HEK293 (cell line): ENCODE results near the gene BMP6.
A peak's percentile ranks its signal among the peaks of the same experiment; 100 is the strongest.

Source experiments
- CTCF ChIA-PET: fragments of 350-600 bp; formaldehyde crosslinking; extraction: SDS; loops from one replicate; lab custom pipeline; 2021; ENCODE audit warnings: antibody characterized with exemption; lab: Yijun Ruan, JAX
- POLR2A ChIA-PET: fragments of 300-600 bp; formaldehyde crosslinking; extraction: SDS; loops from one replicate; lab custom pipeline; 2020; ENCODE audit warnings: antibody characterized with exemption, inconsistent platforms; lab: Yijun Ruan, JAX
- H3K27ac ChIP-seq: fragments of 200-500 bp; sonication (Bioruptor generic); 2 replicates; pipeline ENCODE4 v1.5.1; 2014; ENCODE audit warnings: low read depth, low read length, control low read depth, inconsistent platforms; ENCODE audit errors: extremely low read depth
- H3K36me3 ChIP-seq, 2 experiments: fragments of 200-500 bp in 1 of 2; sonication (Bioruptor generic) in 1 of 2; 1 replicate in 1 of 2; 2 replicates in 1 of 2; pipeline ENCODE4 v1.5.1; 2014 to 2017; ENCODE audit warnings: inconsistent platforms in 2 of 2, low read length in 2 of 2; ENCODE audit not compliant: control insufficient read depth in 2 of 2, insufficient read depth in 1 of 2
- H3K4me1 ChIP-seq: fragments of 200-500 bp; sonication (Bioruptor generic); 2 replicates; pipeline ENCODE4 v1.5.1; 2014; ENCODE audit warnings: mild to moderate bottlenecking, low read length, inconsistent platforms; ENCODE audit not compliant: control insufficient read depth, insufficient read depth
- H3K4me3 ChIP-seq: 2 replicates; pipeline ENCODE4 v1.5.1; 2011; ENCODE audit warnings: low read depth, mild to moderate bottlenecking, control low read depth, low read length, moderate library complexity
- H3K9me3 ChIP-seq: fragments of 200-500 bp; sonication (Bioruptor generic); 2 replicates; pipeline ENCODE4 v1.5.1; 2014; ENCODE audit warnings: low read depth, low read length, inconsistent platforms; ENCODE audit not compliant: control insufficient read depth, insufficient read depth
- EGR2 ChIP-seq: fragments of 450-650 bp; formaldehyde crosslinking; IDR thresholded peaks from 2 replicates; pipeline ENCODE4 v1.5.1; 2016; ENCODE audit warnings: low read depth, missing biosample characterization, missing genetic modification characterization
- GFI1B ChIP-seq: fragments of 450-650 bp; formaldehyde crosslinking; IDR thresholded peaks from 2 replicates; pipeline ENCODE4 v1.5.1; 2016; ENCODE audit warnings: missing biosample characterization, missing genetic modification characterization
- GLI2 ChIP-seq: fragments of 450-650 bp; formaldehyde crosslinking; IDR thresholded peaks from 2 replicates; pipeline ENCODE4; 2017; ENCODE audit warnings: missing biosample characterization, missing genetic modification characterization, low read depth, borderline replicate concordance
- HOXA7 ChIP-seq: sonication (generic); formaldehyde crosslinking; IDR thresholded peaks from 2 replicates; pipeline ENCODE4 v1.8.1; 2022; ENCODE audit warnings: missing genetic modification reagents, borderline replicate concordance
- HOXC10 ChIP-seq: sonication (generic); formaldehyde crosslinking; IDR thresholded peaks from 2 replicates; pipeline ENCODE4 v1.8.1; 2023; ENCODE audit warnings: mild to moderate bottlenecking, missing genetic modification reagents
- MYNN ChIP-seq: fragments of 450-650 bp; formaldehyde crosslinking; IDR thresholded peaks from 2 replicates; pipeline ENCODE4 v1.5.1; 2016; ENCODE audit warnings: missing biosample characterization, missing genetic modification characterization, borderline replicate concordance
- REPIN1 ChIP-seq: fragments of 450-650 bp; formaldehyde crosslinking; IDR thresholded peaks from 2 replicates; pipeline ENCODE4 v1.5.1; 2017; ENCODE audit warnings: missing biosample characterization, missing genetic modification characterization, low read depth
- ZFP69B ChIP-seq: fragments of 450-650 bp; formaldehyde crosslinking; IDR thresholded peaks from 2 replicates; pipeline ENCODE4 v1.5.1; 2016; ENCODE audit warnings: missing biosample characterization, missing genetic modification characterization
- ZIC2 ChIP-seq: fragments of 450-650 bp; formaldehyde crosslinking; IDR thresholded peaks from 2 replicates; pipeline ENCODE4 v1.5.1; 2016; ENCODE audit warnings: missing biosample characterization, missing genetic modification characterization
- ZNF112 ChIP-seq: fragments of 450-650 bp; formaldehyde crosslinking; IDR thresholded peaks from 2 replicates; pipeline ENCODE4 v1.5.0; 2017; ENCODE audit warnings: missing biosample characterization, missing genetic modification characterization
- ZNF132 ChIP-seq: fragments of 450-650 bp; formaldehyde crosslinking; IDR thresholded peaks from 2 replicates; pipeline ENCODE4 v1.5.1; 2017; ENCODE audit warnings: missing biosample characterization, missing genetic modification characterization, borderline replicate concordance
- ZNF155 ChIP-seq: fragments of 450-650 bp; formaldehyde crosslinking; IDR thresholded peaks from 2 replicates; pipeline ENCODE4 v1.5.1; 2016; ENCODE audit warnings: missing biosample characterization, missing genetic modification characterization
- ZNF16 ChIP-seq: fragments of 450-650 bp; formaldehyde crosslinking; IDR thresholded peaks from 2 replicates; pipeline ENCODE4 v1.5.1; 2016; ENCODE audit warnings: low read depth, missing biosample characterization, missing genetic modification characterization
- ZNF169 ChIP-seq: fragments of 450-650 bp; formaldehyde crosslinking; IDR thresholded peaks from 2 replicates; pipeline ENCODE4 v1.5.1; 2016; ENCODE audit warnings: missing biosample characterization, missing genetic modification characterization
- ZNF221 ChIP-seq: fragments of 450-650 bp; formaldehyde crosslinking; IDR thresholded peaks from 2 replicates; pipeline ENCODE4 v1.5.1; 2017; ENCODE audit warnings: missing biosample characterization, missing genetic modification characterization, borderline replicate concordance
- ZNF266 ChIP-seq: fragments of 450-650 bp; formaldehyde crosslinking; IDR thresholded peaks from 2 replicates; pipeline ENCODE4 v1.5.1; 2016; ENCODE audit warnings: missing biosample characterization, missing genetic modification characterization, low read depth
- ZNF311 ChIP-seq: fragments of 450-650 bp; formaldehyde crosslinking; IDR thresholded peaks from 2 replicates; pipeline ENCODE4 v1.5.1; 2017; ENCODE audit warnings: missing biosample characterization, missing genetic modification characterization, borderline replicate concordance
- ZNF391 ChIP-seq: fragments of 450-650 bp; formaldehyde crosslinking; IDR thresholded peaks from 2 replicates; pipeline ENCODE4 v1.5.1; 2016; ENCODE audit warnings: low read depth, missing biosample characterization, missing genetic modification characterization, borderline replicate concordance
- ZNF473 ChIP-seq: fragments of 450-650 bp; formaldehyde crosslinking; IDR thresholded peaks from 2 replicates; pipeline ENCODE4 v1.5.1; 2017; ENCODE audit warnings: missing biosample characterization, missing genetic modification characterization
- ZNF501 ChIP-seq: fragments of 450-650 bp; formaldehyde crosslinking; IDR thresholded peaks from 2 replicates; pipeline ENCODE4 v1.5.1; 2016; ENCODE audit warnings: missing biosample characterization, missing genetic modification characterization
- ZNF530 ChIP-seq: fragments of 450-650 bp; formaldehyde crosslinking; IDR thresholded peaks from 2 replicates; pipeline ENCODE4 v1.5.1; 2016; ENCODE audit warnings: low read depth, missing biosample characterization, missing genetic modification characterization
- ZNF585B ChIP-seq: fragments of 450-650 bp; formaldehyde crosslinking; IDR thresholded peaks from 2 replicates; pipeline ENCODE4 v1.5.1; 2016; ENCODE audit warnings: missing biosample characterization, missing genetic modification characterization
- ZNF623 ChIP-seq: fragments of 450-650 bp; formaldehyde crosslinking; IDR thresholded peaks from 2 replicates; pipeline ENCODE4 v1.5.1; 2016; ENCODE audit warnings: missing biosample characterization, missing genetic modification characterization
- ZNF624 ChIP-seq: fragments of 450-650 bp; formaldehyde crosslinking; IDR thresholded peaks from 2 replicates; pipeline ENCODE4 v1.5.1; 2017; ENCODE audit warnings: missing biosample characterization, missing genetic modification characterization
- ZNF626 ChIP-seq: fragments of 450-650 bp; sonication (Bioruptor Pico); formaldehyde crosslinking; IDR thresholded peaks from 2 replicates; pipeline ENCODE4 v1.5.1; 2018; ENCODE audit warnings: missing biosample characterization, missing genetic modification characterization, inconsistent platforms
- ZNF664 ChIP-seq: fragments of 450-650 bp; formaldehyde crosslinking; IDR thresholded peaks from 2 replicates; pipeline ENCODE4 v1.5.1; 2016; ENCODE audit warnings: missing biosample characterization, missing genetic modification characterization
- ZNF776 ChIP-seq: fragments of 450-650 bp; formaldehyde crosslinking; IDR thresholded peaks from 2 replicates; pipeline ENCODE4 v1.5.0; 2017; ENCODE audit warnings: missing biosample characterization, missing genetic modification characterization, borderline replicate concordance
- ZNF792 ChIP-seq: fragments of 450-650 bp; formaldehyde crosslinking; IDR thresholded peaks from 2 replicates; pipeline ENCODE4 v1.5.1; 2016; ENCODE audit warnings: missing biosample characterization, missing genetic modification characterization
- TF ChIP-seq, protein P1 (sequence below): fragments of 450-650 bp; formaldehyde crosslinking; IDR thresholded peaks from 2 replicates; pipeline ENCODE4 v1.5.1; 2016; ENCODE audit warnings: missing biosample characterization, missing genetic modification characterization, low read depth
- TF ChIP-seq, protein P2 (sequence below): fragments of 450-650 bp; formaldehyde crosslinking; IDR thresholded peaks from 2 replicates; pipeline ENCODE4 v1.5.1; 2017; ENCODE audit warnings: missing biosample characterization, missing genetic modification characterization

Gene BMP6

DNA sequence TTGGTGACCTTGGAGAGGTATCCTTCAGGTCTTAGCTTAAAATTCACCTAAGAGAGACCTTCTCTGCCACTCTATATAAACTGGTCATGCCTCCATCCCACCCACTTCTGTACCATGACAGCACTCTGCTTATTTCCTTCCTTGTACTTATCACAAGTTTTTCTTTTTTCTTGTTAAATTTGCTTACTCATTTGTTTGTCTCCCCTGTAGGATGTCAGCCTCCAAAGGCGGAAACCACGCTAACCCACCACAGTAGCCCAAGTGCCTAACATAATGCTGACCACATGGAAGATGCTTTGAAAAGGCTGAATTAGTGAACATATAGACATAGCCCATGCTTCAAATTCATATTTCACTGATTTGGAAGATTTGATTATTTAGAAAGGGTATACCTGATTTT is 5.4 kb downstream of the BMP6 start:
- Histone ChIP-seq H3K36me3 (no peaks in the 10 kb centered on the region), H3K4me3 (no peak overlapping the region), H3K27ac (no peak overlapping the region), H3K4me1 (peaks cover 13% of the 10 kb centered on the region), H3K9me3 (no peaks in the 10 kb centered on the region)
- POLR2A ChIA-PET, result no interaction called here
- TF ChIP-seq ZNF16 (tag by site-specific recombination) (no peak), EGR2 (tag by site-specific recombination) (peak; percentile 35; the same call in 1 of the 2 replicates)
- CTCF ChIA-PET, result interaction anchor here (1.5 kb wide), 1 partner anchor 262 kb away, joined by 4 read pairs; no protein-coding TSS in a partner anchor

DNA sequence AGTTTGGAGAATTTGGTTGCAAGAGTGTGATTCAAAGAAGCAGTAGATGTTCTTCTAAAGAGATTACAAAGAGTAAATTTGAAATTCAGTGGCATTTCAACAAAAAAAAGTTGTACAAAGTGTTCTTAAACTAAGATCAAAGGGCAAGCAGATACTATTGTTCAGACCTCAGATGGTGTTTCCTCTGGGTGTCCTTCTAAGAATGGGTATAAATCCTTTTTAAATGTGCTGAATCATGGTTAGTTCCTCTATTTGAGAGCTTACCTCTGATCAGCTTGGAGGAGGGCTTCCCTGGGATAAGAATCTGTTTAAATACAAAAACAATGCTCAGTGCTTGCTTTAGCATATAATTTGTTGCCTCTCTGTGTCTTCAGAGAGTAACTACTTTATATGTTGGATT is 6.3 kb downstream of the BMP6 start:
- Histone ChIP-seq H3K36me3 (no peaks in the 10 kb centered on the region), H3K4me1 (peaks cover 13% of the 10 kb centered on the region), H3K9me3 (no peaks in the 10 kb centered on the region), H3K4me3 (no peak overlapping the region), H3K27ac (no peak overlapping the region)
- POLR2A ChIA-PET, result no interaction called here
- CTCF ChIA-PET, result interaction anchor here (0.6 to 1.5 kb wide), 10 partner anchors 11 to 327 kb away, joined by 3 to 8 read pairs (median 4); no protein-coding TSS in a partner anchor
- TF ChIP-seq ZNF155 (tag by site-specific recombination) (no peak), ZNF624 (tag by site-specific recombination) (no peak), ZNF266 (tag by site-specific recombination) (no peak), GLI2 (tag by site-specific recombination) (no peak), ZNF473 (no peak), ZIC2 (no peak), ZNF132 (no peak), ZNF169 (tag by site-specific recombination) (no peak), ZNF501 (no peak), GFI1B (tag by site-specific recombination) (no peak), ZNF792 (tag by site-specific recombination) (no peak), HOXC10 (CRISPR knock-in tag) (no peak), ZFP69B (no peak), ZNF112 (tag by site-specific recombination) (no peak), HOXA7 (CRISPR knock-in tag) (no peak), ZNF626 (tag by site-specific recombination) (no peak), ZNF776 (tag by site-specific recombination) (no peak), ZNF585B (no peak), MYNN (tag by site-specific recombination) (no peak)
- TF ChIP-seq, protein P1, sequence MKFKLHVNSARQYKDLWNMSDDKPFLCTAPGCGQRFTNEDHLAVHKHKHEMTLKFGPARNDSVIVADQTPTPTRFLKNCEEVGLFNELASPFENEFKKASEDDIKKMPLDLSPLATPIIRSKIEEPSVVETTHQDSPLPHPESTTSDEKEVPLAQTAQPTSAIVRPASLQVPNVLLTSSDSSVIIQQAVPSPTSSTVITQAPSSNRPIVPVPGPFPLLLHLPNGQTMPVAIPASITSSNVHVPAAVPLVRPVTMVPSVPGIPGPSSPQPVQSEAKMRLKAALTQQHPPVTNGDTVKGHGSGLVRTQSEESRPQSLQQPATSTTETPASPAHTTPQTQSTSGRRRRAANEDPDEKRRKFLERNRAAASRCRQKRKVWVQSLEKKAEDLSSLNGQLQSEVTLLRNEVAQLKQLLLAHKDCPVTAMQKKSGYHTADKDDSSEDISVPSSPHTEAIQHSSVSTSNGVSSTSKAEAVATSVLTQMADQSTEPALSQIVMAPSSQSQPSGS (tag by site-specific recombination), result no peak
- TF ChIP-seq, all 188 proteins: peak for 0

DNA sequence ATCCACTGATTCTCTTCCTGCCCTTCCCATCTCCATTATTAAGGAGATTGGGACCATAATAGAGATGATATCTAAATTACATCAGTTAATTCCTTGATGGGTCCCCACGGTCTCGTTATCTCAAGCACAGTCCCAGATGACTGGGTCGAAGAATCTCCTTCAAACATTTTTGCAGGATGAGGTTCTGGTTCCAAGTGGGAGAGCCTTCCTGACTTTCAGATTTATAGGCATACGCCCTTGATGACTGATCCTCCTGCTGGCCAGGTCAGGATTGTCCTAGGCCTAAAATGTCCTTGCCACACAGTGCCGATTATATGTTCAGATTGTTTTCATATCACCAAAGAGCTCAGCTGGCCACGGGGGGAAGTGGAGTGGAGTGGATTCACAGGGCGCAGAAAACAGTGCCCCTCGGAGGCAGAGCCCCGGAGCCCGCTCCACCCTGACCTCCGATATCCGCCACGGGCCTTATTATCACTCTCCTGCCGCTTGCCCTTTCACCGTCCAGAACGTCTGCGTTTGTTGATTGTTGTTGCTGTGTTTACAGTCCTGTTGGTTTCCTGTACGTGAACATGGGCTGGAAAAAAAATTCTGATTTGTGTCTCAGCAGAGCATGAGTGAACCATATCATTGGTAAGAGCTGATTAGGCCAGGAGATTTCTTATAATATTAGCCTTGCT is 8.9 kb downstream of the BMP6 start:
- POLR2A ChIA-PET, result interaction anchor here (0.9 to 1.1 kb wide), 2 partner anchors 9 to 61 kb away, joined by 3 read pairs; partner anchors contain the start of gene BMP6
- Histone ChIP-seq H3K9me3 (no peaks in the 10 kb centered on the region), H3K4me3 (no peak overlapping the region), H3K36me3 (no peaks in the 10 kb centered on the region), H3K27ac (no peak overlapping the region), H3K4me1 (peaks cover 2% of the 10 kb centered on the region; the same call in 1 of the 2 replicates)
- CTCF ChIA-PET, result interaction anchor here (0.7 to 1.3 kb wide), 3 partner anchors 134 to 1187 kb away, joined by 3 to 4 read pairs (median 3); no protein-coding TSS in a partner anchor
- TF ChIP-seq ZNF221, result no peak
- TF ChIP-seq ZNF664 (tag by site-specific recombination), result no peak
- TF ChIP-seq, protein P2, sequence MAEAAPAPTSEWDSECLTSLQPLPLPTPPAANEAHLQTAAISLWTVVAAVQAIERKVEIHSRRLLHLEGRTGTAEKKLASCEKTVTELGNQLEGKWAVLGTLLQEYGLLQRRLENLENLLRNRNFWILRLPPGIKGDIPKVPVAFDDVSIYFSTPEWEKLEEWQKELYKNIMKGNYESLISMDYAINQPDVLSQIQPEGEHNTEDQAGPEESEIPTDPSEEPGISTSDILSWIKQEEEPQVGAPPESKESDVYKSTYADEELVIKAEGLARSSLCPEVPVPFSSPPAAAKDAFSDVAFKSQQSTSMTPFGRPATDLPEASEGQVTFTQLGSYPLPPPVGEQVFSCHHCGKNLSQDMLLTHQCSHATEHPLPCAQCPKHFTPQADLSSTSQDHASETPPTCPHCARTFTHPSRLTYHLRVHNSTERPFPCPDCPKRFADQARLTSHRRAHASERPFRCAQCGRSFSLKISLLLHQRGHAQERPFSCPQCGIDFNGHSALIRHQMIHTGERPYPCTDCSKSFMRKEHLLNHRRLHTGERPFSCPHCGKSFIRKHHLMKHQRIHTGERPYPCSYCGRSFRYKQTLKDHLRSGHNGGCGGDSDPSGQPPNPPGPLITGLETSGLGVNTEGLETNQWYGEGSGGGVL (tag by site-specific recombination), result no peak
- no peak for TF ChIP-seq REPIN1
- no peak for TF ChIP-seq ZNF530 (tag by site-specific recombination)
- no peak for TF ChIP-seq EGR2 (tag by site-specific recombination)
- no peak for TF ChIP-seq ZNF623 (tag by site-specific recombination)
- no peak for TF ChIP-seq ZNF311 (tag by site-specific recombination)
- no peak for TF ChIP-seq ZNF391 (tag by site-specific recombination)
